ENCODE measurements around the gene SCO2. TPM values are rescaled to one million over a fixed set of nuclear protein-coding genes. Genes with fewer than 3 reads are reported as not detected.

The SCO2 gene
- total and polyA plus RNA-seq, 2 of the 13 experiments (the other 11 are each of a cell fraction or from before 2014, with no cell fraction given): 0.32 to 3.7 TPM

GRCh38 chr22:50550395-50550794 lies 25.0 kb upstream of the SCO2 start:
- no TSS peak for BruUV-seq (replicated peaks)
- in situ Hi-C loops (cut with HindIII; ENCODE audit: extremely low pct_ligation_motif_present, low pct_unique_long_range_greater_than_20kb) (no loop called here), intact Hi-C loops (cut with micrococcal nuclease; ENCODE audit: unreplicated experiment) (no loop called here)
- FAIRE-seq: no peak
- DNase-seq (ENCODE audit: low spot score): no peak
- no peaks in the 10 kb centered on the region for H4K20me1 ChIP-seq (ENCODE audit: insufficient read depth, low read length)
- H3K36me3 ChIP-seq (replicated peaks in 1 of 2; ENCODE audit: control insufficient read depth in 1 of 2, insufficient read depth in 2 of 2, low read length in 2 of 2): no peaks in the 10 kb centered on the region
- no peak overlapping the region for H3K4me2 ChIP-seq (ENCODE audit: low read depth, low read length)
- H3K27ac ChIP-seq (ENCODE audit: extremely low read length, insufficient read depth, low read length): no peak overlapping the region
- ATAC-seq: no peak
- no peak overlapping the region for H2AFZ ChIP-seq (ENCODE audit: low read length)
- H3K4me1 ChIP-seq (ENCODE audit: insufficient read depth, low read length): peaks cover 24% of the 10 kb centered on the region
- POLR2A ChIA-PET: interaction anchor here (0.9 to 2.4 kb wide), 4 partner anchors 9 to 25 kb away, joined by 3 to 11 read pairs (median 4); partner anchors contain the start of genes SCO2 and SYCE3
- CTCF ChIA-PET (ENCODE audit: low intra/inter-chr PET ratio, low total read pairs): no interaction called here
- WGBS (ENCODE audit: low lambda C conversion rate): 65% methylated on average over 6 of the region's 8 CpGs
- no peak overlapping the region for H3K4me3 ChIP-seq (replicated peaks in 1 of 3; ENCODE audit: insufficient read depth in 1 of 3, low read depth in 2 of 3, low read length in 3 of 3)
- H3K9me3 ChIP-seq (ENCODE audit: low read length): no peaks in the 10 kb centered on the region
- H3K9ac ChIP-seq (ENCODE audit: insufficient read depth, low read depth, low read length): no peak overlapping the region
- no peaks in the 10 kb centered on the region for H3K79me2 ChIP-seq (ENCODE audit: insufficient read depth, low read length)
- peaks cover 3 to 23% of the 10 kb centered on the region in 2 experiments for H3K27me3 ChIP-seq (ENCODE audit: control insufficient read depth in 1 of 2, insufficient read depth in 2 of 2, low read length in 2 of 2)
- TF ChIP-seq MEF2D (CRISPR knock-in tag; IDR thresholded peaks at IDR 0.05) (no peak), CAMTA2 (CRISPR knock-in tag; IDR thresholded peaks at IDR 0.05; ENCODE audit: borderline replicate concordance) (no peak), ZNF891 (CRISPR knock-in tag; IDR thresholded peaks at IDR 0.05) (no peak), ETS1 (CRISPR knock-in tag; IDR thresholded peaks at IDR 0.05) (no peak), ZFYVE20 (CRISPR knock-in tag; IDR thresholded peaks at IDR 0.05; ENCODE audit: borderline replicate concordance, low read depth) (no peak), HMGXB4 (CRISPR knock-in tag; IDR thresholded peaks at IDR 0.05; ENCODE audit: borderline replicate concordance in 1 of 2, low read depth in 1 of 2) (no peak), HDAC2 (CRISPR knock-in tag; IDR thresholded peaks at IDR 0.05) (no peak), POLR2AphosphoS2 (IDR thresholded peaks at IDR 0.05; ENCODE audit: low read depth, low read length) (no peak), TBX2 (CRISPR knock-in tag; IDR thresholded peaks at IDR 0.05; ENCODE audit: borderline replicate concordance) (no peak), ZNF776 (CRISPR knock-in tag; IDR thresholded peaks at IDR 0.05) (no peak), ZNF121 (CRISPR knock-in tag; IDR thresholded peaks at IDR 0.05) (no peak), IKZF5 (CRISPR knock-in tag; IDR thresholded peaks at IDR 0.05) (no peak), ZFP36L1 (CRISPR knock-in tag; IDR thresholded peaks at IDR 0.05) (no peak), ZNF18 (CRISPR knock-in tag; IDR thresholded peaks at IDR 0.05; ENCODE audit: insufficient replicate concordance) (no peak), HOXA7 (CRISPR knock-in tag; IDR thresholded peaks at IDR 0.05) (no peak), BCL3 (CRISPR knock-in tag; IDR thresholded peaks at IDR 0.05) (no peak)

Measured in HepG2 (cell line).